Endothelial cell of umbilical vein (primary cell): ENCODE data around the gene ZFP36.

Source experiments
- CTCF ChIP-seq, 2 donors: IDR thresholded peaks; 1 replicate in 1 of 2; 2 replicates in 1 of 2; pipeline ENCODE4 v1.5.1; 2011; ENCODE audit warnings: low read length in 2 of 2, mild to moderate bottlenecking in 2 of 2, moderate library complexity in 2 of 2, control low read depth in 1 of 2, inconsistent platforms in 1 of 2, low read depth in 1 of 2; ENCODE audit not compliant: insufficient read depth in 1 of 2; ENCODE audit errors: extremely low read depth in 1 of 2
- EZH2 ChIP-seq: IDR thresholded peaks from 2 replicates; pipeline ENCODE4 v1.6.1; 2012; ENCODE audit warnings: borderline replicate concordance, low read depth, mild to moderate bottlenecking, moderate library complexity, low read length, inconsistent platforms; ENCODE audit not compliant: severe bottlenecking
- JUN ChIP-seq: IDR thresholded peaks from 2 replicates; pipeline ENCODE4 v1.6.1; 2011; ENCODE audit warnings: borderline replicate concordance, low read depth; ENCODE audit not compliant: insufficient read length, insufficient read depth
- MAX ChIP-seq: IDR thresholded peaks from 2 replicates; pipeline ENCODE4 v1.6.1; 2011; ENCODE audit not compliant: insufficient read depth, insufficient read length
- POLR2A ChIP-seq: IDR thresholded peaks from 2 replicates; pipeline ENCODE4 v1.6.1; 2012; ENCODE audit warnings: low read depth, mild to moderate bottlenecking, control low read depth, low read length
- POLR2AphosphoS5 ChIP-seq: IDR thresholded peaks from 2 replicates; pipeline ENCODE4 v1.6.1; 2012; ENCODE audit warnings: low read depth, mild to moderate bottlenecking, control low read depth, low read length, moderate library complexity; ENCODE audit not compliant: insufficient read depth

- peak; percentile 27 for TF ChIP-seq POLR2A
- TF ChIP-seq CTCF (IDR thresholded peaks at IDR 0.05; ENCODE audit: extremely low read depth in 1 of 2, insufficient read depth in 1 of 2, low read depth in 1 of 2, low read length in 2 of 2) = no peak
- TF ChIP-seq EZH2 = no peak
- TF ChIP-seq MAX = no peak
- peak; percentile 9 for TF ChIP-seq POLR2AphosphoS5
- no peak for TF ChIP-seq JUN
Measured at GRCh38 chr19:39433480-39434079, 26.9 kb downstream of the ZFP36 start.
